PC-9 (cell line): Measurements from ENCODE around the gene ZNF804A.

ENCODE experiments used
- EZH2 ChIP-seq: fragments of 200-600 bp; sonication (generic); IDR thresholded peaks from 2 replicates; pipeline ENCODE4 v1.8.0; 2017; ENCODE audit warnings: antibody characterized with exemption, low read depth
- TF ChIP-seq, protein P1 (sequence below): fragments of 200-600 bp; sonication (generic); conservative IDR thresholded peaks from 2 replicates; pipeline ENCODE4 v1.6.1; 2017; ENCODE audit warnings: mixed run types, antibody characterized with exemption, mild to moderate bottlenecking, moderate library complexity

DNA sequence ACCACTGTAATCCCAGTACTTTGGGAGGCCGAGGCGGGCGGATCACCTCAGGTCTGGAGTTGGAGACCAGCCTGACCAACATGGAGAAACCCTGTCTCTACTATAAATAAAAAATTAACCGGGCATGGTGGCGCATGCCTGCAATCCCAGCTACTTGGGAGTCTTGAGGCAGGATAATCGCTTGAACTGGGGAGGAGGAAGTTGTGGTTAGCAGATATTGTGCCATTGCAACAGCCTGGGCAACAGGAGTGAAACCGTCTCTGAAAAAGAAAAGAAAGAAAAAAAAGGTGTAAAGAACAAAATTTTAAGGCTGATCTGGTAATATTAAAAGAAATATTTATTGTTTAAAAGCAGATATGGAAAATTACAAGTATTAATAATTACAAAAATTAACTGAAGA is 29.7 kb downstream of the ZNF804A start:
- TF ChIP-seq, protein P1, sequence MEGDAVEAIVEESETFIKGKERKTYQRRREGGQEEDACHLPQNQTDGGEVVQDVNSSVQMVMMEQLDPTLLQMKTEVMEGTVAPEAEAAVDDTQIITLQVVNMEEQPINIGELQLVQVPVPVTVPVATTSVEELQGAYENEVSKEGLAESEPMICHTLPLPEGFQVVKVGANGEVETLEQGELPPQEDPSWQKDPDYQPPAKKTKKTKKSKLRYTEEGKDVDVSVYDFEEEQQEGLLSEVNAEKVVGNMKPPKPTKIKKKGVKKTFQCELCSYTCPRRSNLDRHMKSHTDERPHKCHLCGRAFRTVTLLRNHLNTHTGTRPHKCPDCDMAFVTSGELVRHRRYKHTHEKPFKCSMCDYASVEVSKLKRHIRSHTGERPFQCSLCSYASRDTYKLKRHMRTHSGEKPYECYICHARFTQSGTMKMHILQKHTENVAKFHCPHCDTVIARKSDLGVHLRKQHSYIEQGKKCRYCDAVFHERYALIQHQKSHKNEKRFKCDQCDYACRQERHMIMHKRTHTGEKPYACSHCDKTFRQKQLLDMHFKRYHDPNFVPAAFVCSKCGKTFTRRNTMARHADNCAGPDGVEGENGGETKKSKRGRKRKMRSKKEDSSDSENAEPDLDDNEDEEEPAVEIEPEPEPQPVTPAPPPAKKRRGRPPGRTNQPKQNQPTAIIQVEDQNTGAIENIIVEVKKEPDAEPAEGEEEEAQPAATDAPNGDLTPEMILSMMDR, result no peak
- no peak for TF ChIP-seq EZH2
